ENCODE data around the gene MUS81. TPM values are rescaled to one million over a fixed set of nuclear protein-coding genes. Genes with fewer than 3 reads are reported as not detected.

Gene MUS81
- total and polyA plus RNA-seq, 9 of the 15 experiments (the other 6 are each of a cell fraction or from before 2014, with no cell fraction given): 13.4 to 118 (median 53.7) TPM

DNA sequence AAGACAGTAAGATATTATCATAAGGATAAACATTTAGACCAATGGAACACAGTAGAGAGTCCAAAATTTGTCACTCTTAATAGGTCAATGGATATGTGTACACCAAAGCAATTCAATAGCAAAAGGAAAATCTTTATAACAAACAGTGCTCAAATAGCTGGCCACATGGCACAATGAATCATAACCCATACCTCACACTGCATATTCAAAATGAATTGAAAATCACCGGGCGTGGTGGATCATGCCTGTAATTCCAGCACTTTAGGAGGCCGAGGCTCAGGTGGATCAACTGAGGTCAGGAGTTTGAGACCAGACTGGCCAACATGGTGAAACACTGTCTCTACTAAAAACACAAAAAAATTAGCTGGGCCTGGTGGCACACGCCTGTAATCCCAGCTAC lies 18.1 kb upstream of the MUS81 start:
- intact Hi-C loops (cut with micrococcal nuclease) (no loop called here), in situ Hi-C loops (cut with MboI) (no loop called here)
- DNase-seq (ENCODE audit: extremely low read depth in 1 of 4, low spot score in 3 of 4): no peak
- FAIRE-seq: no peak
- H3K79me2 ChIP-seq (ENCODE audit: control insufficient read depth, insufficient read depth, low read length): no peaks in the 10 kb centered on the region
- no peaks in the 10 kb centered on the region for H3K9me3 ChIP-seq (replicated peaks; ENCODE audit: control insufficient read depth, insufficient read depth, low read depth, low read length)
- H4K20me1 ChIP-seq (replicated peaks; ENCODE audit: control insufficient read depth, insufficient read depth, low read length): no peaks in the 10 kb centered on the region
- H3K9me1 ChIP-seq (ENCODE audit: control insufficient read depth, insufficient read depth, low read length): no peaks in the 10 kb centered on the region
- ChIA-PET CTCF (ENCODE audit: low intra/inter-chr PET ratio) (no interaction called here), POLR2A (interaction anchor here (6.4 kb wide), 1 partner anchor 9 kb away, joined by 67 read pairs; no protein-coding TSS in a partner anchor)
- no peak overlapping the region for H3K4me3 ChIP-seq
- H3K27ac ChIP-seq (ENCODE audit: extremely low read depth, low read depth, low read length): no peak overlapping the region
- H2AFZ ChIP-seq (ENCODE audit: low read depth, low read length): no peak overlapping the region
- no peak overlapping the region for H3K4me2 ChIP-seq (ENCODE audit: insufficient read depth, low read length)
- no peaks in the 10 kb centered on the region for H3K27me3 ChIP-seq (ENCODE audit: control insufficient read depth in 2 of 2, insufficient read depth in 2 of 2, low read length in 2 of 2)
- no TSS peak for BruUV-seq (replicated peaks)
- no peak overlapping the region for H3K9ac ChIP-seq (ENCODE audit: insufficient read depth in 1 of 2, low read depth in 2 of 2, low read length in 2 of 2)
- H3K4me1 ChIP-seq (replicated peaks in 1 of 2; ENCODE audit: control insufficient read depth in 2 of 2, insufficient read depth in 2 of 2, low read length in 2 of 2): no peaks in the 10 kb centered on the region; a peak in 1 of 5 replicates
- ATAC-seq: no peak
- 73% methylated on average over 4 of the region's 4 CpGs for WGBS (ENCODE audit: insufficient coverage, low coverage, missing lambda C conversion rate)
- no peaks in the 10 kb centered on the region for H3K36me3 ChIP-seq (ENCODE audit: control insufficient read depth, insufficient read depth, low read length)
- TF ChIP-seq CAMTA2 (CRISPR knock-in tag; conservative IDR thresholded peaks at IDR 0.05) (no peak), GATAD2B (IDR thresholded peaks at IDR 0.05; ENCODE audit: borderline replicate concordance) (no peak), KLF10 (CRISPR knock-in tag; IDR thresholded peaks at IDR 0.05) (no peak), MTA1 (IDR thresholded peaks at IDR 0.05; ENCODE audit: borderline replicate concordance) (no peak), ZNF75A (CRISPR knock-in tag; IDR thresholded peaks at IDR 0.05) (no peak), ZNF133 (CRISPR knock-in tag; IDR thresholded peaks at IDR 0.05) (no peak), PHTF2 (CRISPR knock-in tag; IDR thresholded peaks at IDR 0.05) (no peak), TAF9B (IDR thresholded peaks at IDR 0.05; ENCODE audit: partially characterized antibody) (no peak), KDM4B (IDR thresholded peaks at IDR 0.05; ENCODE audit: borderline replicate concordance in 2 of 2, low read depth in 1 of 2) (no peak), EP400 (IDR thresholded peaks at IDR 0.05) (no peak), ARNT (IDR thresholded peaks at IDR 0.05) (no peak)
- TF ChIP-seq, protein P1, sequence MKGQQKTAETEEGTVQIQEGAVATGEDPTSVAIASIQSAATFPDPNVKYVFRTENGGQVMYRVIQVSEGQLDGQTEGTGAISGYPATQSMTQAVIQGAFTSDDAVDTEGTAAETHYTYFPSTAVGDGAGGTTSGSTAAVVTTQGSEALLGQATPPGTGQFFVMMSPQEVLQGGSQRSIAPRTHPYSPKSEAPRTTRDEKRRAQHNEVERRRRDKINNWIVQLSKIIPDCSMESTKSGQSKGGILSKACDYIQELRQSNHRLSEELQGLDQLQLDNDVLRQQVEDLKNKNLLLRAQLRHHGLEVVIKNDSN (CRISPR knock-in tag; IDR thresholded peaks at IDR 0.05): no peak
- TF ChIP-seq, protein P2, sequence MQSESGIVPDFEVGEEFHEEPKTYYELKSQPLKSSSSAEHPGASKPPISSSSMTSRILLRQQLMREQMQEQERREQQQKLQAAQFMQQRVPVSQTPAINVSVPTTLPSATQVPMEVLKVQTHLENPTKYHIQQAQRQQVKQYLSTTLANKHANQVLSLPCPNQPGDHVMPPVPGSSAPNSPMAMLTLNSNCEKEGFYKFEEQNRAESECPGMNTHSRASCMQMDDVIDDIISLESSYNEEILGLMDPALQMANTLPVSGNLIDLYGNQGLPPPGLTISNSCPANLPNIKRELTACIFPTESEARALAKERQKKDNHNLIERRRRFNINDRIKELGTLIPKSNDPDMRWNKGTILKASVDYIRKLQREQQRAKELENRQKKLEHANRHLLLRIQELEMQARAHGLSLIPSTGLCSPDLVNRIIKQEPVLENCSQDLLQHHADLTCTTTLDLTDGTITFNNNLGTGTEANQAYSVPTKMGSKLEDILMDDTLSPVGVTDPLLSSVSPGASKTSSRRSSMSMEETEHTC (IDR thresholded peaks at IDR 0.05): no peak
